Measurements from ENCODE around the gene PGM1. TPM values are rescaled to one million over a fixed set of nuclear protein-coding genes. Genes with fewer than 3 reads are reported as not detected.

PGM1 gene
- polyA plus RNA-seq, 1 donor = 55.7 TPM

DNA sequence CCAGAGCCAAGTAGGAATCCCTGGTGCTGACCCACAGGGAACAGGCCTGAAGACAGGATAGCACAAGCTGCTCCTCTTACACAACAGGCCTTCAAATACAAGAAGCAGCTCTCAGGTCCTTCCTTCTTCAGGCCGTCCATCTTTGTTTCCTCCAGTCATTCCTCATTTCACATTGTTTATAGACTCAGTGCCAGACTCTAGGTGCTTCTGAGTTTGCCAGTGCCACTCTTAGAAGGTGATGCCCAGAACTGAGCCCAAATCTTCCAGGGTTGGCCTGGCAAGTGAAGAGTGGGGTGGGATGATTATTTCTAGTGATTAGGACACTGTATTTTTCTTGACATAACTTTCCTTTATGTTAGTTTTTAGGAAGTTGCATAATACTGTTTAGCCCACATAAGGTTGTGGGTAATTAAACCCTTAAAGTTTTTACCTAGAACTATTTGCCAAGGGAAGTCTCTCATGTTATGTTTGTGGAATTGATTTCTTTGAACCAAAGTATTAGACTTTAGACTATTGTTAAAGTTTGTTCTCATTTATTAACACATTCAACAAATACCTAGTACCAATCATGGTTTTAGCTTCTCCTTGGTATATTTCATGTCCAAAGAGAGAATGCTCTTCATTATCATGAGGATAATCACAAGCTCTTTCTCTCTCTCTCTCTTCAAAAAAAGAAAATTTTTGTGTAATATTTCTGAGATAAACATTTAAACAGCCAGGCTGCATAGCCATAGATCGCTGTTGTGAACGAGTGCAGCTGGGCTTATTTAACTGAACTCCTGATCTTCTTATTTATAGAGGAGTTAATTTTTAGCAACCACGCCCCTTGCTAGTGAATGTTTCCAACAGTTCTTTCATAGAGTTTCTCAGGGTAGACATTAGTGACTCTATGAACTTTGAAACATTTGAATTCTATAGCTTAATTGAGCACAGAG, 47.7 kb downstream of the PGM1 start:
- Histone ChIP-seq H3K4me1 (ENCODE audit: control insufficient read depth, insufficient read depth, low read length) (peaks cover 43% of the 10 kb centered on the region), H3K27me3 (ENCODE audit: control insufficient read depth, insufficient read depth, low read length) (no peaks in the 10 kb centered on the region), H3K27ac (ENCODE audit: low read length) (peak overlapping the region; percentile 91), H3K4me3 (ENCODE audit: low read length) (no peak overlapping the region), H3K36me3 (ENCODE audit: control insufficient read depth, insufficient read depth, low read length) (peaks cover 17% of the 10 kb centered on the region), H3K9me3 (ENCODE audit: control insufficient read depth, low read depth, low read length) (no peaks in the 10 kb centered on the region)
- 17% methylated on average over 1 of the region's 4 CpGs for WGBS (ENCODE audit: insufficient coverage, low lambda C conversion rate)
- peak; percentile 63 to 88 for DNase-seq

DNA sequence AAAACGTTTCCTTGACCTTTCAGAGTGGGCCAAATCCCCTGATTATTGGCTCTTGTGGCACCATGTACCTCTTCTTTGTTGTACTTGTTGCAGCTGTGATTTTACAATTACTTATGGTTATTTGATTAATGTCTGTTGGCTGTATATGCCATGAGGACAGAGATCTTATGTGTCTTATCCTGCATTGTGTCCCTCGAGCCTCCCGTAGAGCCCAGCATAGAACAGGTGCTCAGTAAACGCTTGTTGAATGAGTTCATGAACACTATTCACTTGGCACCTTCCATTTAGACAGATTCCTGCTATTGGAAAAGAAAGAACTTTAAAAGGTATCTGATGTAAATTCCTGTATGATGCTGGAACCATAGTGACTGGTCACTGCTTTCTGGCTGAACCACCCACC, 48.4 kb downstream of the PGM1 start:
- WGBS (ENCODE audit: insufficient coverage, low lambda C conversion rate) = no CpG with 5 or more reads among the region's 4 CpGs
- no peak for DNase-seq
- peak overlapping the region; percentile 91 for H3K27ac ChIP-seq (ENCODE audit: low read length)
- H3K36me3 ChIP-seq (ENCODE audit: control insufficient read depth, insufficient read depth, low read length) = peaks cover 11% of the 10 kb centered on the region
- H3K9me3 ChIP-seq (ENCODE audit: control insufficient read depth, low read depth, low read length) = no peaks in the 10 kb centered on the region
- peaks cover 43% of the 10 kb centered on the region for H3K4me1 ChIP-seq (ENCODE audit: control insufficient read depth, insufficient read depth, low read length)
- H3K4me3 ChIP-seq (ENCODE audit: low read length) = no peak overlapping the region
- H3K27me3 ChIP-seq (ENCODE audit: control insufficient read depth, insufficient read depth, low read length) = no peaks in the 10 kb centered on the region

DNA sequence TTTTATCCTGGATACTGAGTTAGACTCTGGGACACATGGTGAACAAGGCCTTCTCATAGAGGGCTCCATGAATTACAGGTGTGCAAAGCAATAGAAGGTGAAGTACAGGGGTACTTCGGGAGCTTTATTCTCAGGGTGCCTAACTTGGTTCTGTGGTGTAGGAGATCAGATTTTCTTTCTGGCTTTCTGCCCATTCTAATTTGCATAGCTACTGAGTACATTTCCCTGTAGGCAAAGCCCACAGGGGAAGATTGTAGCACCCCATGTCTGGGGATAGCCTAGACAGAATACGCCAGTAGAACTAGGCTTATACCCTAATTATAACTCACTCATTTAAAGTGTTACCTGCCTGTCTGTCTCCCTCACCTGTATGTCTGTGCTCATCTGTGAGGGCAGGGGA, 49.7 kb downstream of the PGM1 start:
- Histone ChIP-seq H3K27ac (ENCODE audit: low read length) (no peak overlapping the region), H3K9me3 (ENCODE audit: control insufficient read depth, low read depth, low read length) (no peaks in the 10 kb centered on the region), H3K4me3 (ENCODE audit: low read length) (no peak overlapping the region), H3K4me1 (ENCODE audit: control insufficient read depth, insufficient read depth, low read length) (peaks cover 43% of the 10 kb centered on the region), H3K36me3 (ENCODE audit: control insufficient read depth, insufficient read depth, low read length) (peaks cover 5% of the 10 kb centered on the region), H3K27me3 (ENCODE audit: control insufficient read depth, insufficient read depth, low read length) (no peaks in the 10 kb centered on the region)
- DNase-seq = no peak
- no CpG with 5 or more reads among the region's 2 CpGs for WGBS (ENCODE audit: insufficient coverage, low lambda C conversion rate)

DNA sequence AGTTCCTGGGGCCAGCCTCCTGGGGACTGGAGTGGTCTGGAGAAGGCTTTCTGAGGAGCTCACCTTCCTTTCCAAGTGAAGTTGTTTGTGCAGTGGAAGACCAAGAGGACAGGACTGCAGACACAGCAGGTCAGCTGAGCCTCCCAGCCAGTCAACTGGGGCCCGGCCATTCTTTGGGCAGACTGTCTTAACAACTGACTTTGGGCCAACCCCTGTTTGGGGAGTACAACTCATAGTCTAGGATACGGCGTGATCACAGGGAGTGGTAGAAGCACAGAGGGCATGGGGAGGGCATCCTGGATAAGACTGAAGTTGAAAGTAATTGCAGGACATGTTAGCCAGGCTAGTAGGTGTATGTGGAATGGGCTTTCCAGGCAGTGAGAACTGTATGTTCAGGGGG, 50.3 kb downstream of the PGM1 start:
- Histone ChIP-seq H3K27ac (ENCODE audit: low read length) (peak overlapping the region; percentile 1), H3K27me3 (ENCODE audit: control insufficient read depth, insufficient read depth, low read length) (no peaks in the 10 kb centered on the region), H3K36me3 (ENCODE audit: control insufficient read depth, insufficient read depth, low read length) (peaks cover 7% of the 10 kb centered on the region), H3K4me3 (ENCODE audit: low read length) (no peak overlapping the region), H3K9me3 (ENCODE audit: control insufficient read depth, low read depth, low read length) (no peaks in the 10 kb centered on the region), H3K4me1 (ENCODE audit: control insufficient read depth, insufficient read depth, low read length) (peaks cover 43% of the 10 kb centered on the region)
- WGBS (ENCODE audit: insufficient coverage, low lambda C conversion rate) = no CpG with 5 or more reads among the region's 3 CpGs
- DNase-seq = peak in 1 of 2 donors; percentile 17

DNA sequence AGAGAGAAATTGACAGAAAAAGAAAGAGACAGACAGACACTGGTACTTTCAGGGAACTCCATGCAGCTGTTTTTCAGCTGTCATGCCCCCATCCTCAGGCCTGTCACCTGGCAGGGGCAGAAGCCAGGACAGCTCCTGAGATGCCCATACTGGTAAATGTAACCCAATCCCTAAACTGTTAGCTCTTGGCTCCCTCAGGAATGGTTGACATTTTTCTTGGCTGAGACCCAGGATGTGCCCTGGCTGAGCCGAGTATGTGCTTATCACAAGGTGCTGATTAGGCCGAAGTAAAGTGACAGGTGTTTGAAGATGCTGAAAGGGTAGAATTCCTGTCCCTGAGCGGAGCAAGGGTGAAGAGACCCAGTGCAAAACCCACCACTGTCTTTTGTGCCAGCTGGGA, 50.7 kb downstream of the PGM1 start:
- Histone ChIP-seq H3K9me3 (ENCODE audit: control insufficient read depth, low read depth, low read length) (no peaks in the 10 kb centered on the region), H3K36me3 (ENCODE audit: control insufficient read depth, insufficient read depth, low read length) (peaks cover 7% of the 10 kb centered on the region), H3K4me3 (ENCODE audit: low read length) (no peak overlapping the region), H3K4me1 (ENCODE audit: control insufficient read depth, insufficient read depth, low read length) (peaks cover 43% of the 10 kb centered on the region), H3K27ac (ENCODE audit: low read length) (peak overlapping the region; percentile 1), H3K27me3 (ENCODE audit: control insufficient read depth, insufficient read depth, low read length) (no peaks in the 10 kb centered on the region)
- DNase-seq = peak in 1 of 2 donors; percentile 58
- WGBS (ENCODE audit: insufficient coverage, low lambda C conversion rate) = no CpG with 5 or more reads among the region's 3 CpGs

DNA sequence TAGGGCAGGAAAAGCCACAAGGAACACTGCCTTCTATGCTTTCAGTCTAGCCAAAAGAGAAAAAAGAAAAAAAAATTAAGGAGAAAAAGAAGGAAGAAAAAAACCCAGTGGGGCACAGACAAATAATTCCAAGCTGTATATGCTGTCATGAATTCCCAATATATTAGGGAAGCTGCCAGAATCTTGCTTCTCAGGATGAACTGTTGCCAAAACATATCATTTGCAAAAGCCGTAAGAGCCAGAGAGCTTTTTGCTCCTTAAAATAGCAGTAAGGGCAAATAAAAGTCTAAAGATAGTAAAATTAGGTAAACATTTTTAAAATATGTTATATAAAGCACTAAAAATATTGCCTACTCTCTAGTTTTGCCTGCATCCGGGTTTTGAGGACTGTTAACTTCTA, 52.1 kb downstream of the PGM1 start:
- Histone ChIP-seq H3K27ac (ENCODE audit: low read length) (no peak overlapping the region), H3K4me1 (ENCODE audit: control insufficient read depth, insufficient read depth, low read length) (peaks cover 35% of the 10 kb centered on the region)
- 71% methylated on average over 1 of the region's 2 CpGs for WGBS (ENCODE audit: insufficient coverage, low lambda C conversion rate)

DNA sequence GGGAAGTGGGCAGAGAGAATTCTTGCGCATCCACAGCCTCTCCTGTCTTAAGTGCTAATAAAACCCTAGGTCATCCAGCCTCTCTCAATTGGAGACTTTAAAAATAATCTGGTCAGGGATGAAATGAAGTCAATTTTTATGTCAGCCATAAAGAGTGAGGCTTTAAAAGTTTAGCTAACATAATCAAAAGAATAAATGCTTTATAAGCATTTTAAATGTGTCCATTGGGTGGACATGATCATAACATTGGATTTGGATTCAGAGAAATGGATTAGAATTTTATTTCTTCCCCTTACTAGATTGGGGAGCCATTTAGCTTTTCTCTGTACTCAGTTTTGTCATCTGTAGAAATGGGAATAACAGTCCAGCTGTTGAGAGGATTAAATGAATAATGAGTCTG, 55.5 kb downstream of the PGM1 start:
- peaks cover 40% of the 10 kb centered on the region for H3K36me3 ChIP-seq (ENCODE audit: control insufficient read depth, insufficient read depth, low read length)

More for the DNA sequence above, 52.1 kb downstream of the PGM1 start:
- no peaks in the 10 kb centered on the region for H3K9me3 ChIP-seq (ENCODE audit: control insufficient read depth, low read depth, low read length)
- DNase-seq = no peak
- peaks cover 16% of the 10 kb centered on the region for H3K36me3 ChIP-seq (ENCODE audit: control insufficient read depth, insufficient read depth, low read length)
- no peak overlapping the region for H3K4me3 ChIP-seq (ENCODE audit: low read length)
- no peaks in the 10 kb centered on the region for H3K27me3 ChIP-seq (ENCODE audit: control insufficient read depth, insufficient read depth, low read length)

DNA sequence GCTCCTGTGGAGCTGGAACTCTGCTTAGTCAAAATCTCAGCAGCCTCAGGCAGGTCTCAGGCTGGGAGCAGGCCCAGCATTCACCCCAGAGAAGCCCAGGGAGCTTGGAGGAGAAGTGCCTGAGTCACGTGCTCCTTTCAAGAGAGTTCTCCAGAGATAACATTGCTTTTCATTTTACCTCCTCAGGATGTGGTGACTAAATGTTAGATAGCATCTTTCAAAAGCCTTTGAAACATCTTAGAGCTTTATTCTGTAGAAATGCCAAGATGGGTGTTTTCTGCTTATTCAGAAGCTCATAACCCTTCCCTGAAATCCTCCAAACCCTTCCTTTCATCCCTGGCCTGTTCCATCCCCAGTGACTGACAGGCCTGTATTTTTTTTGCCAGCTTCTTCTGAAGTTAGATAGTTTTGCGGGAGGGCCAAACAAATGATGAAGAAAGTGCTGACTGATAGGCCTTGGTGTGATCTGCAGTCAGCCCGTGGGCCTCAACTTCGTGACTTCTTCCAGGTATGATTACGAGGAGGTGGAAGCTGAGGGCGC, 58.0 kb downstream of the PGM1 start:
- H3K9me3 ChIP-seq (ENCODE audit: control insufficient read depth, low read depth, low read length) = no peaks in the 10 kb centered on the region
- H3K4me3 ChIP-seq (ENCODE audit: low read length) = no peak overlapping the region
- no peaks in the 10 kb centered on the region for H3K4me1 ChIP-seq (ENCODE audit: control insufficient read depth, insufficient read depth, low read length)
- DNase-seq = no peak
- H3K27ac ChIP-seq (ENCODE audit: low read length) = no peak overlapping the region
- no peaks in the 10 kb centered on the region for H3K27me3 ChIP-seq (ENCODE audit: control insufficient read depth, insufficient read depth, low read length)
- WGBS (ENCODE audit: insufficient coverage, low lambda C conversion rate) = no CpG with 5 or more reads among the region's 6 CpGs
- H3K36me3 ChIP-seq (ENCODE audit: control insufficient read depth, insufficient read depth, low read length) = peaks cover 63% of the 10 kb centered on the region

More for the DNA sequence above, 55.5 kb downstream of the PGM1 start:
- Histone ChIP-seq H3K27me3 (ENCODE audit: control insufficient read depth, insufficient read depth, low read length) (no peaks in the 10 kb centered on the region), H3K27ac (ENCODE audit: low read length) (no peak overlapping the region), H3K9me3 (ENCODE audit: control insufficient read depth, low read depth, low read length) (no peaks in the 10 kb centered on the region), H3K4me3 (ENCODE audit: low read length) (no peak overlapping the region), H3K4me1 (ENCODE audit: control insufficient read depth, insufficient read depth, low read length) (peaks cover 6% of the 10 kb centered on the region)
- DNase-seq = no peak
- WGBS (ENCODE audit: insufficient coverage, low lambda C conversion rate) = no CpG with 5 or more reads among the region's 1 CpG

DNA sequence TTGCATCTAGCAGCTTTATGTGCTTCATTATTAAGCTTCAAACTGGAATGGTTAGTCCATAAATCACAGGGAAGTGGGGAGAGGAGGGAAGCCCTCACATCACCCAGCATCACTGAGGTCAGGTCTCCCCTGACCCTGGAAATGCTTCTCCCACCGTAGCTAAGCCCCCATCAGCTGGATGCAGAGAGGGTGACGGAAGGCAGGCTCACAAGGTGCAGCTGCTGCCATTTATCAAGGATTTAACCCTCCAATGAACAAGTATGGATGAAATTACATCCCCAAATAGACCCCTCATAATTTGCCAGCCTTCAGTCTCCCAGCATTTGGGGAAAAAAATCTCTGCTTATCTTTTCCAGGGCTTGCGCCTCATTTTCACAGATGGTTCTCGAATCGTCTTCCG, 60.8 kb downstream of the PGM1 start:
- DNase-seq = no peak
- H3K4me1 ChIP-seq (ENCODE audit: control insufficient read depth, insufficient read depth, low read length) = no peaks in the 10 kb centered on the region
- H3K9me3 ChIP-seq (ENCODE audit: control insufficient read depth, low read depth, low read length) = no peaks in the 10 kb centered on the region
- no peak overlapping the region for H3K27ac ChIP-seq (ENCODE audit: low read length)
- no peaks in the 10 kb centered on the region for H3K27me3 ChIP-seq (ENCODE audit: control insufficient read depth, insufficient read depth, low read length)
- WGBS (ENCODE audit: insufficient coverage, low lambda C conversion rate) = no CpG with 5 or more reads among the region's 6 CpGs
- H3K36me3 ChIP-seq (ENCODE audit: control insufficient read depth, insufficient read depth, low read length) = peaks cover 58% of the 10 kb centered on the region
- H3K4me3 ChIP-seq (ENCODE audit: low read length) = no peak overlapping the region

DNA sequence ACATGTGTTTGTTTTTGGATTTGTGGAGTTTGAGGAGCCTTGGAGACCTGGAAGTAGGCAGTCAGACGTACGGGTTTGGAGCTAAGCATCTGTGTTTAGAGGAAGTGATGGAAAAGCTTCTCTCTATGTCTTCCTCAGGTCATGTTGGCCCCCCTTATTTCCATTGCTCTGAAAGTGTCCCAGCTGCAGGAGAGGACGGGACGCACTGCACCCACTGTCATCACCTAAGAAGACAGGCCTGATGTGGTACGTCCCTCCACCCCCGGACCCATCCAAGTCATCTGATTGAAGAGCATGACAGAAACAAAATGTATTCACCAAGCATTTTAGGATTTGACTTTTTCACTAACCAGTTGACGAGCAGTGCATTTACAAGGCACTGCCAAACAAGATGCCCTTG, 66.2 kb downstream of the PGM1 start:
- no peak for DNase-seq
- no CpG with 5 or more reads among the region's 7 CpGs for WGBS (ENCODE audit: insufficient coverage, low lambda C conversion rate)
- Histone ChIP-seq H3K4me3 (ENCODE audit: low read length) (no peak overlapping the region), H3K9me3 (ENCODE audit: control insufficient read depth, low read depth, low read length) (no peaks in the 10 kb centered on the region), H3K27ac (ENCODE audit: low read length) (no peak overlapping the region), H3K27me3 (ENCODE audit: control insufficient read depth, insufficient read depth, low read length) (no peaks in the 10 kb centered on the region), H3K36me3 (ENCODE audit: control insufficient read depth, insufficient read depth, low read length) (peaks cover 32% of the 10 kb centered on the region), H3K4me1 (ENCODE audit: control insufficient read depth, insufficient read depth, low read length) (no peaks in the 10 kb centered on the region)

All from large intestine (tissue), 3 donors.